ENCODE data around the gene ELAC2.

Gene ELAC2

GRCh38 chr17:13016881-13017654 is 759 bp downstream of the ELAC2 start:
- no peak for DNase-seq

- no peak for DNase-seq
Observed at GRCh38 chr17:13014801-13015200, 3.0 kb downstream of the ELAC2 start.

GRCh38 chr17:13010959-13011358 is 6.9 kb downstream of the ELAC2 start:
- no peak for DNase-seq

GRCh38 chr17:13008461-13008860 is 9.4 kb downstream of the ELAC2 start:
- DNase-seq: no peak

- no peak for DNase-seq
Observed at GRCh38 chr17:13005530-13005929, 12.3 kb downstream of the ELAC2 start.

GRCh38 chr17:13004336-13004735 is 13.5 kb downstream of the ELAC2 start:
- no peak for DNase-seq

- no peak for DNase-seq
Observed at GRCh38 chr17:13003927-13004326, 13.9 kb downstream of the ELAC2 start.

GRCh38 chr17:13003454-13003851 is 14.4 kb downstream of the ELAC2 start:
- DNase-seq: no peak

- DNase-seq: peak; percentile 75
Observed at GRCh38 chr17:13002761-13003453, 14.9 kb downstream of the ELAC2 start.

GRCh38 chr17:13001991-13002615 is 15.7 kb downstream of the ELAC2 start:
- no peak for DNase-seq

GRCh38 chr17:13000561-13000960 is 17.3 kb downstream of the ELAC2 start:
- DNase-seq: no peak

GRCh38 chr17:12998874-12999273 is 19.0 kb downstream of the ELAC2 start:
- DNase-seq: no peak

GRCh38 chr17:12998461-12998860 is 19.4 kb downstream of the ELAC2 start:
- DNase-seq: no peak

- DNase-seq: no peak
Observed at GRCh38 chr17:12996941-12997340, 20.9 kb downstream of the ELAC2 start.

GRCh38 chr17:12996357-12996756 is 21.5 kb downstream of the ELAC2 start:
- no peak for DNase-seq

- no peak for DNase-seq
Observed at GRCh38 chr17:12995896-12996295, 21.9 kb downstream of the ELAC2 start.

GRCh38 chr17:12995106-12995895 is 22.5 kb downstream of the ELAC2 start:
- no peak for DNase-seq

GRCh38 chr17:12994341-12995074 is 23.3 kb downstream of the ELAC2 start:
- no peak for DNase-seq

- no peak for DNase-seq
Observed at GRCh38 chr17:12993631-12994030, 24.2 kb downstream of the ELAC2 start.

- DNase-seq: no peak
Observed at GRCh38 chr17:12992676-12993075, 25.2 kb downstream of the ELAC2 start.

- DNase-seq: no peak
Observed at GRCh38 chr17:12990926-12991325, 26.9 kb downstream of the ELAC2 start.

GRCh38 chr17:12990041-12990808 is 27.6 kb downstream of the ELAC2 start:
- no peak for DNase-seq

Measured in right hindlimb (tissue), 1 donor.